Measurements from ENCODE around the gene ZGPAT.

- TF ChIP-seq POLR2A (IDR thresholded peaks at IDR 0.05) (no peak), CTCF (IDR thresholded peaks at IDR 0.05) (no peak)
Observed at GRCh38 chr20:63690898-63691710, 16.7 kb upstream of the ZGPAT start.
